ENCODE measurements around the gene GPR155.
"Not testable (repeated sequence)": the region's sequence is repeated elsewhere in the genome, so short reads cannot be mapped to it uniquely, and the experiment has no call there.

GPR155 gene

GRCh38 chr2:174442546-174443510 is 44.0 kb downstream of the GPR155 start:
- Histone ChIP-seq H2AFZ (ENCODE audit: low read depth, low read length) (no peak overlapping the region), H3K27me3 (ENCODE audit: insufficient read depth, low read length) (no peaks in the 10 kb centered on the region), H3K36me3 (ENCODE audit: insufficient read depth, low read length) (no peaks in the 10 kb centered on the region), H3K4me1 (ENCODE audit: insufficient read depth, low read length) (no peaks in the 10 kb centered on the region), H3K4me3 (ENCODE audit: low read length) (no peak overlapping the region), H3K9me3 (ENCODE audit: low read length) (no peaks in the 10 kb centered on the region)

- no peak overlapping the region for H3K4me3 ChIP-seq (ENCODE audit: low read length)
- no peaks in the 10 kb centered on the region for H3K4me1 ChIP-seq (ENCODE audit: insufficient read depth, low read length)
- H3K9me3 ChIP-seq (ENCODE audit: low read length): no peaks in the 10 kb centered on the region
- H2AFZ ChIP-seq (ENCODE audit: low read depth, low read length): no peak overlapping the region
- H3K36me3 ChIP-seq (ENCODE audit: insufficient read depth, low read length): no peaks in the 10 kb centered on the region
- no peaks in the 10 kb centered on the region for H3K27me3 ChIP-seq (ENCODE audit: insufficient read depth, low read length)
Measured at GRCh38 chr2:174439950-174440349, 46.9 kb downstream of the GPR155 start.

- no peaks in the 10 kb centered on the region for H3K27me3 ChIP-seq (ENCODE audit: insufficient read depth, low read length)
Measured at GRCh38 chr2:174439323-174439722, 47.5 kb downstream of the GPR155 start.

GRCh38 chr2:174438146-174438886 is 48.5 kb downstream of the GPR155 start:
- Histone ChIP-seq H2AFZ (ENCODE audit: low read depth, low read length) (no peak overlapping the region), H3K27me3 (ENCODE audit: insufficient read depth, low read length) (no peaks in the 10 kb centered on the region), H3K4me1 (ENCODE audit: insufficient read depth, low read length) (no peaks in the 10 kb centered on the region), H3K9me3 (ENCODE audit: low read length) (no peaks in the 10 kb centered on the region), H3K36me3 (ENCODE audit: insufficient read depth, low read length) (peaks cover 3% of the 10 kb centered on the region), H3K4me3 (ENCODE audit: low read length) (no peak overlapping the region)

More at GRCh38 chr2:174439323-174439722, 47.5 kb downstream of the GPR155 start:
- no peak overlapping the region for H3K4me3 ChIP-seq (ENCODE audit: low read length)
- no peaks in the 10 kb centered on the region for H3K36me3 ChIP-seq (ENCODE audit: insufficient read depth, low read length)
- no peaks in the 10 kb centered on the region for H3K4me1 ChIP-seq (ENCODE audit: insufficient read depth, low read length)
- no peaks in the 10 kb centered on the region for H3K9me3 ChIP-seq (ENCODE audit: low read length)
- H2AFZ ChIP-seq (ENCODE audit: low read depth, low read length): no peak overlapping the region

GRCh38 chr2:174436351-174436750 is 50.5 kb downstream of the GPR155 start:
- Histone ChIP-seq H3K27me3 (ENCODE audit: insufficient read depth, low read length) (no peaks in the 10 kb centered on the region), H3K9me3 (ENCODE audit: low read length) (no peaks in the 10 kb centered on the region), H2AFZ (ENCODE audit: low read depth, low read length) (no peak overlapping the region), H3K36me3 (ENCODE audit: insufficient read depth, low read length) (peaks cover 7% of the 10 kb centered on the region), H3K4me3 (ENCODE audit: low read length) (no peak overlapping the region), H3K4me1 (ENCODE audit: insufficient read depth, low read length) (no peaks in the 10 kb centered on the region)

GRCh38 chr2:174431902-174432301 is 54.9 kb downstream of the GPR155 start:
- Histone ChIP-seq H3K36me3 (ENCODE audit: insufficient read depth, low read length) (peaks cover 34% of the 10 kb centered on the region), H2AFZ (ENCODE audit: low read depth, low read length) (no peak overlapping the region), H3K4me3 (ENCODE audit: low read length) (no peak overlapping the region), H3K27me3 (ENCODE audit: insufficient read depth, low read length) (no peaks in the 10 kb centered on the region), H3K4me1 (ENCODE audit: insufficient read depth, low read length) (no peaks in the 10 kb centered on the region), H3K9me3 (ENCODE audit: low read length) (peaks cover 7% of the 10 kb centered on the region)

- peaks cover 7% of the 10 kb centered on the region for H3K9me3 ChIP-seq (ENCODE audit: low read length)
- no peaks in the 10 kb centered on the region for H3K4me1 ChIP-seq (ENCODE audit: insufficient read depth, low read length)
- H2AFZ ChIP-seq (ENCODE audit: low read depth, low read length): no peak overlapping the region
- no peak overlapping the region for H3K4me3 ChIP-seq (ENCODE audit: low read length)
- peaks cover 41% of the 10 kb centered on the region for H3K36me3 ChIP-seq (ENCODE audit: insufficient read depth, low read length)
- H3K27me3 ChIP-seq (ENCODE audit: insufficient read depth, low read length): no peaks in the 10 kb centered on the region
Measured at GRCh38 chr2:174430066-174430465, 56.8 kb downstream of the GPR155 start.

- peaks cover 48% of the 10 kb centered on the region for H3K36me3 ChIP-seq (ENCODE audit: insufficient read depth, low read length)
- no peaks in the 10 kb centered on the region for H3K4me1 ChIP-seq (ENCODE audit: insufficient read depth, low read length)
- H3K27me3 ChIP-seq (ENCODE audit: insufficient read depth, low read length): no peaks in the 10 kb centered on the region
- no peak overlapping the region for H3K4me3 ChIP-seq (ENCODE audit: low read length)
- no peak overlapping the region for H2AFZ ChIP-seq (ENCODE audit: low read depth, low read length)
- H3K9me3 ChIP-seq (ENCODE audit: low read length): peaks cover 7% of the 10 kb centered on the region
Measured at GRCh38 chr2:174428214-174428613, 58.6 kb downstream of the GPR155 start.

GRCh38 chr2:174412256-174412655 is 74.6 kb downstream of the GPR155 start:
- H3K9me3 ChIP-seq (ENCODE audit: low read length): no peaks in the 10 kb centered on the region
- no peaks in the 10 kb centered on the region for H3K27me3 ChIP-seq (ENCODE audit: insufficient read depth, low read length)
- H3K36me3 ChIP-seq (ENCODE audit: insufficient read depth, low read length): peaks cover 6% of the 10 kb centered on the region
- no peak overlapping the region for H3K4me3 ChIP-seq (ENCODE audit: low read length)
- peaks cover 6% of the 10 kb centered on the region for H3K4me1 ChIP-seq (ENCODE audit: insufficient read depth, low read length)
- H2AFZ ChIP-seq (ENCODE audit: low read depth, low read length): no peak overlapping the region

GRCh38 chr2:174410039-174410438 is 76.8 kb downstream of the GPR155 start:
- not testable (repeated sequence) for H3K4me1 ChIP-seq (ENCODE audit: insufficient read depth, low read length); H2AFZ ChIP-seq (ENCODE audit: low read depth, low read length); H3K9me3 ChIP-seq (ENCODE audit: low read length); H3K27me3 ChIP-seq (ENCODE audit: insufficient read depth, low read length); H3K36me3 ChIP-seq (ENCODE audit: insufficient read depth, low read length)
- H3K4me3 ChIP-seq (ENCODE audit: low read length): peak overlapping the region; percentile 51

GRCh38 chr2:174403628-174404027 is 83.2 kb downstream of the GPR155 start:
- Histone ChIP-seq H3K4me1 (ENCODE audit: insufficient read depth, low read length) (no peaks in the 10 kb centered on the region), H3K9me3 (ENCODE audit: low read length) (peaks cover 2% of the 10 kb centered on the region), H3K4me3 (ENCODE audit: low read length) (no peak overlapping the region), H3K36me3 (ENCODE audit: insufficient read depth, low read length) (peaks cover 28% of the 10 kb centered on the region), H2AFZ (ENCODE audit: low read depth, low read length) (no peak overlapping the region), H3K27me3 (ENCODE audit: insufficient read depth, low read length) (no peaks in the 10 kb centered on the region)

- Histone ChIP-seq H3K4me3 (ENCODE audit: low read length) (no peak overlapping the region), H3K4me1 (ENCODE audit: insufficient read depth, low read length) (peaks cover 3% of the 10 kb centered on the region), H3K27me3 (ENCODE audit: insufficient read depth, low read length) (no peaks in the 10 kb centered on the region), H3K36me3 (ENCODE audit: insufficient read depth, low read length) (peaks cover 28% of the 10 kb centered on the region), H3K9me3 (ENCODE audit: low read length) (peaks cover 2% of the 10 kb centered on the region), H2AFZ (ENCODE audit: low read depth, low read length) (no peak overlapping the region)
Measured at GRCh38 chr2:174400853-174401252, 86.0 kb downstream of the GPR155 start.

GRCh38 chr2:174399171-174399570 is 87.7 kb downstream of the GPR155 start:
- Histone ChIP-seq H3K4me1 (ENCODE audit: insufficient read depth, low read length) (peaks cover 8% of the 10 kb centered on the region), H3K4me3 (ENCODE audit: low read length) (no peak overlapping the region)

More at GRCh38 chr2:174399171-174399570, 87.7 kb downstream of the GPR155 start:
- Histone ChIP-seq H3K36me3 (ENCODE audit: insufficient read depth, low read length) (peaks cover 28% of the 10 kb centered on the region), H3K9me3 (ENCODE audit: low read length) (peaks cover 2% of the 10 kb centered on the region), H2AFZ (ENCODE audit: low read depth, low read length) (no peak overlapping the region), H3K27me3 (ENCODE audit: insufficient read depth, low read length) (no peaks in the 10 kb centered on the region)

All from neuron (in vitro differentiated cells).